GM23248 (cell line): ENCODE measurements around the gene CPA5. TPM values are rescaled to one million over a fixed set of nuclear protein-coding genes. Genes with fewer than 3 reads are reported as not detected.

ENCODE experiments used
- DNase-seq: peaks from one replicate; pipeline ENCODE4 v3.0.0-alpha.2; 2015
- H2AFZ ChIP-seq: fragments of 200-600 bp; sonication (generic); 2 replicates; pipeline ENCODE4 v1.6.1; 2016; ENCODE audit warnings: antibody characterized with exemption
- H3F3A ChIP-seq: fragments of 200-600 bp; sonication (generic); 2 replicates; pipeline ENCODE4 v1.6.1; 2016; ENCODE audit warnings: mild to moderate bottlenecking, antibody characterized with exemption, mixed run types; ENCODE audit not compliant: insufficient read depth
- H3K27ac ChIP-seq: fragments of 200-600 bp; sonication (generic); 2 replicates; pipeline ENCODE4 v1.5.1; 2016; ENCODE audit warnings: mild to moderate bottlenecking
- H3K27me3 ChIP-seq: fragments of 200-600 bp; sonication (generic); replicated peaks from 2 replicates; pipeline ENCODE4 v1.6.1; 2016; ENCODE audit warnings: mild to moderate bottlenecking; ENCODE audit not compliant: insufficient read depth
- H3K36me3 ChIP-seq: fragments of 200-600 bp; sonication (generic); 2 replicates; pipeline ENCODE4 v1.6.1; 2016; ENCODE audit warnings: low read depth, mild to moderate bottlenecking
- H3K4me1 ChIP-seq: fragments of 200-600 bp; sonication (generic); 2 replicates; pipeline ENCODE4 v1.6.1; 2016; ENCODE audit warnings: mild to moderate bottlenecking; ENCODE audit not compliant: insufficient read depth
- H3K4me2 ChIP-seq: fragments of 200-600 bp; sonication (generic); one replicate; pipeline ENCODE4 v1.6.1; 2016; ENCODE audit warnings: mild to moderate bottlenecking; ENCODE audit not compliant: unreplicated experiment
- H3K4me3 ChIP-seq: fragments of 200-600 bp; sonication (generic); 2 replicates; pipeline ENCODE4 v1.5.1; 2016; ENCODE audit warnings: mild to moderate bottlenecking
- H3K79me2 ChIP-seq: fragments of 200-600 bp; sonication (generic); 2 replicates; pipeline ENCODE4 v1.6.1; 2016; ENCODE audit warnings: mild to moderate bottlenecking; ENCODE audit not compliant: insufficient read depth
- H3K9ac ChIP-seq: fragments of 200-600 bp; sonication (generic); 2 replicates; pipeline ENCODE4 v1.6.1; 2016; ENCODE audit warnings: mild to moderate bottlenecking
- H3K9me2 ChIP-seq: fragments of 200-600 bp; sonication (generic); 2 replicates; pipeline ENCODE4 v1.6.1; 2016; ENCODE audit warnings: mixed run types, mild to moderate bottlenecking, moderate library complexity; ENCODE audit not compliant: insufficient read depth
- H3K9me3 ChIP-seq: fragments of 200-600 bp; sonication (generic); one replicate; pipeline ENCODE4 v1.6.1; 2017; ENCODE audit warnings: low read depth
- H4K20me1 ChIP-seq: fragments of 200-600 bp; sonication (generic); 2 replicates; pipeline ENCODE4 v1.6.0; 2016; ENCODE audit not compliant: insufficient read depth
- EZH2 ChIP-seq: fragments of 200-600 bp; sonication (generic); IDR thresholded peaks from 2 replicates; pipeline ENCODE4 v1.6.1; 2018; ENCODE audit warnings: antibody characterized with exemption, mild to moderate bottlenecking; ENCODE audit not compliant: insufficient read depth, poor library complexity, severe bottlenecking
- EZH2phosphoT487 ChIP-seq: fragments of 200-600 bp; sonication (generic); IDR thresholded peaks from 2 replicates; pipeline ENCODE4 v1.6.1; 2018; ENCODE audit warnings: antibody characterized with exemption, moderate library complexity, mild to moderate bottlenecking, low read depth; ENCODE audit not compliant: insufficient read depth
- whole genome bisulfite sequencing, 2 experiments: methylation state at CpG; one replicate each; pipeline ENCODE4 v1.1.6; 2015 to 2017; ENCODE audit warnings: low lambda C conversion rate in 2 of 2, low coverage in 1 of 2; ENCODE audit errors: missing lambda C conversion rate in 2 of 2; 5-methylcytosine and 5-hydroxymethylcytosine counted together
- in situ Hi-C: fragments of 300-500 bp; cut with MboI; formaldehyde crosslinking; loops from 2 replicates; pipeline ENCODE4 v1.15.0; 2020
- polyA plus RNA-seq: library from polyadenylated mRNA; unstranded; fragments of >200 nt; fragmentation: Nextera tagmentation; extraction: Ambion mirVana; gene quantifications from 2 replicates; pipeline ENCODE4 v1.2.1, GENCODE V29; 2016
- total RNA-seq: library from RNA; depleted of rRNA; stranded (reverse); fragments of >200 nt; shearing (Covaris generic); gene quantifications from 2 replicates; pipeline ENCODE4 v1.2.3, GENCODE V29; 2014

The CPA5 gene
- total and polyA plus RNA-seq, 2 experiments from 2014 or later = 0.23 TPM; not detected in 1

- H3K9ac ChIP-seq = no peak within 1 kb of the TSS
- TF ChIP-seq EZH2phosphoT487 = no peak
- TF ChIP-seq EZH2 = no peak
- 58 to 59% methylated on average over 19 to 20 of the region's 20 CpGs for WGBS, 2 experiments
- H3K4me1 ChIP-seq = no peaks in the 10 kb centered on the region
- H3K79me2 ChIP-seq = no peaks in the 10 kb centered on the region
- no peak within 1 kb of the TSS for H3K4me3 ChIP-seq
- in situ Hi-C loops = no loop called here
- H3K27me3 ChIP-seq = no peaks in the 10 kb centered on the region
- no peak within 1 kb of the TSS for H3K4me2 ChIP-seq
- no peaks in the 10 kb centered on the region for H3K9me2 ChIP-seq
- no peaks in the 10 kb centered on the region for H4K20me1 ChIP-seq
- no peaks in the 10 kb centered on the region for H3K9me3 ChIP-seq
- H2AFZ ChIP-seq = 0 out of 2 replicates have a peak within 1 kb of the TSS, but pooled peaks have one; percentile 6
- H3F3A ChIP-seq = no peaks in the 10 kb centered on the region
- H3K27ac ChIP-seq = no peak within 1 kb of the TSS
- DNase-seq = no peak
- H3K36me3 ChIP-seq = no peaks in the 10 kb centered on the region
Measured at GRCh38 chr7:130379921-130380860, 35.6 kb downstream of the CPA5 start, which contains the start of gene CPA1. CPA1 (plus strand) TSS chr7:130380494; CDS start chr7:130380521, 27 bp downstream.

GRCh38 chr7:130380861-130381455, 36.3 kb downstream of the CPA5 start:
- Histone ChIP-seq H3F3A (no peaks in the 10 kb centered on the region), H2AFZ (no peak overlapping the region), H3K79me2 (no peaks in the 10 kb centered on the region), H3K27ac (no peak overlapping the region), H3K9me2 (no peaks in the 10 kb centered on the region), H3K9ac (no peak overlapping the region), H3K27me3 (no peaks in the 10 kb centered on the region), H3K36me3 (no peaks in the 10 kb centered on the region), H4K20me1 (no peaks in the 10 kb centered on the region), H3K9me3 (no peaks in the 10 kb centered on the region), H3K4me3 (no peak overlapping the region), H3K4me1 (no peaks in the 10 kb centered on the region), H3K4me2 (no peak overlapping the region)
- TF ChIP-seq EZH2phosphoT487 (no peak), EZH2 (no peak)
- in situ Hi-C loops = no loop called here
- 95% methylated on average over 7 of the region's 7 CpGs for WGBS, 2 experiments
- DNase-seq = no peak

GRCh38 chr7:130381468-130382312, 37.1 kb downstream of the CPA5 start:
- Histone ChIP-seq H3K27ac (no peak overlapping the region), H4K20me1 (no peaks in the 10 kb centered on the region), H3K27me3 (no peaks in the 10 kb centered on the region), H3K36me3 (no peaks in the 10 kb centered on the region), H3K4me2 (no peak overlapping the region), H3K4me1 (no peaks in the 10 kb centered on the region), H3K9me3 (no peaks in the 10 kb centered on the region), H3K79me2 (no peaks in the 10 kb centered on the region), H2AFZ (no peak overlapping the region), H3K4me3 (no peak overlapping the region), H3K9me2 (no peaks in the 10 kb centered on the region), H3F3A (no peaks in the 10 kb centered on the region), H3K9ac (no peak overlapping the region)
- in situ Hi-C loops = no loop called here
- TF ChIP-seq EZH2 = no peak
- TF ChIP-seq EZH2phosphoT487 = no peak
- WGBS, 2 experiments = 83 to 87% methylated on average over 38 to 41 of the region's 41 CpGs
- DNase-seq = no peak
